Measurements from ENCODE around the gene TTC5.

DNA sequence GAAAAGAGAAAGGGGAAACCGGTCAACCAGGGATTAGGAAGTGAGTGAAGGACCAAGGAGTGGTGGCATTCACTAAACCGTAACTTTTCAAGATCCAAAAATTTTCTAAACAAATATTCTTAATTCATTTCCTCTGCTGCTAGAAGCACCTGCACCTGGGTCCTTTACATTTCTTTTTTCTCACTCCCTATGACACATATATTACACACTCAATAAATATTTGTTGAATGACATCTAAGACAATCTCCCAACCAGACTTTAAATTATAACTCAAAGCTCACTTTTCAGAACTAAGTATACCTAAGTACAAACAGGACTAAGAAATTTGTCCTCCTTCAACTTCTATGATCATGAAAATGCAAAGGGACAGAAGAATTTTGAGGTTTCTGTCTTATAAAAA lies 11.1 kb downstream of the TTC5 start:
- TF ChIP-seq POLR2A (IDR thresholded peaks at IDR 0.05): no peak
- TF ChIP-seq, protein P1, sequence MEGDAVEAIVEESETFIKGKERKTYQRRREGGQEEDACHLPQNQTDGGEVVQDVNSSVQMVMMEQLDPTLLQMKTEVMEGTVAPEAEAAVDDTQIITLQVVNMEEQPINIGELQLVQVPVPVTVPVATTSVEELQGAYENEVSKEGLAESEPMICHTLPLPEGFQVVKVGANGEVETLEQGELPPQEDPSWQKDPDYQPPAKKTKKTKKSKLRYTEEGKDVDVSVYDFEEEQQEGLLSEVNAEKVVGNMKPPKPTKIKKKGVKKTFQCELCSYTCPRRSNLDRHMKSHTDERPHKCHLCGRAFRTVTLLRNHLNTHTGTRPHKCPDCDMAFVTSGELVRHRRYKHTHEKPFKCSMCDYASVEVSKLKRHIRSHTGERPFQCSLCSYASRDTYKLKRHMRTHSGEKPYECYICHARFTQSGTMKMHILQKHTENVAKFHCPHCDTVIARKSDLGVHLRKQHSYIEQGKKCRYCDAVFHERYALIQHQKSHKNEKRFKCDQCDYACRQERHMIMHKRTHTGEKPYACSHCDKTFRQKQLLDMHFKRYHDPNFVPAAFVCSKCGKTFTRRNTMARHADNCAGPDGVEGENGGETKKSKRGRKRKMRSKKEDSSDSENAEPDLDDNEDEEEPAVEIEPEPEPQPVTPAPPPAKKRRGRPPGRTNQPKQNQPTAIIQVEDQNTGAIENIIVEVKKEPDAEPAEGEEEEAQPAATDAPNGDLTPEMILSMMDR (IDR thresholded peaks at IDR 0.05): no peak
